Gastrocnemius medialis (tissue), 4 donors: Measurements from ENCODE around the gene ILRUN. TPM values are rescaled to one million over a fixed set of nuclear protein-coding genes. Genes with fewer than 3 reads are reported as not detected.
"Not testable (repeated sequence)": the region's sequence is repeated elsewhere in the genome, so short reads cannot be mapped to it uniquely, and the experiment has no call there.

Experiments
- ATAC-seq, 2 donors: fragments of 150-250 bp; one replicate each; pipeline ENCODE4 v1.9.1; 2016
- DNase-seq, 2 donors: peaks; one replicate each; pipeline ENCODE4 v3.0.0-alpha.2; 2019
- H3K27ac ChIP-seq, 4 donors: fragments of 200-600 bp; sonication (generic); 1 replicate in 1 of 4; 2 replicates in 3 of 4; pipeline ENCODE4 v1.5.1; 2016 to 2018; ENCODE audit warnings: mild to moderate bottlenecking in 2 of 4, moderate library complexity in 1 of 4
- H3K27me3 ChIP-seq, 3 donors: fragments of 200-600 bp; sonication (generic) in 2 of 3; 1 replicate in 1 of 3; 2 replicates in 2 of 3; pipeline versions ENCODE4 v1.5.1 to v1.6.0; 2016 to 2019; ENCODE audit warnings: mild to moderate bottlenecking in 1 of 3, moderate library complexity in 1 of 3
- H3K36me3 ChIP-seq, 2 donors: fragments of 200-600 bp; sonication (generic) in 1 of 2; one replicate each; pipeline ENCODE4 v1.5.1; 2017 to 2018
- H3K4me1 ChIP-seq, 2 donors: fragments of 200-600 bp; sonication (generic) in 1 of 2; one replicate each; pipeline ENCODE4 v1.5.1; 2016 to 2017; ENCODE audit warnings: mild to moderate bottlenecking in 2 of 2
- H3K4me3 ChIP-seq, 4 donors: fragments of 200-600 bp; sonication (generic) in 3 of 4; 1 replicate in 1 of 4; 2 replicates in 3 of 4; pipeline ENCODE4 v1.5.1; 2016 to 2019; ENCODE audit warnings: mild to moderate bottlenecking in 2 of 4
- H3K9me3 ChIP-seq, 3 donors: fragments of 200-600 bp; sonication (generic) in 2 of 3; 1 replicate in 1 of 3; 2 replicates in 2 of 3; pipeline ENCODE4 v1.5.1; 2016 to 2019
- CTCF ChIP-seq, 5 experiments: fragments of 450-650 bp in 3 of 5; fragments of 200-600 bp in 2 of 5; sonication (generic) in 2 of 5; IDR thresholded peaks in 4 of 5; conservative IDR thresholded peaks in 1 of 5; 1 replicate in 4 of 5; 2 replicates in 1 of 5; pipeline ENCODE4 v1.5.1; 2016 to 2019; ENCODE audit warnings: antibody characterized with exemption in 5 of 5, mild to moderate bottlenecking in 3 of 5, moderate library complexity in 3 of 5
- POLR2A ChIP-seq, 2 donors: fragments of 450-650 bp; IDR thresholded peaks; one replicate each; pipeline ENCODE4 v1.6.1; 2017; ENCODE audit warnings: antibody characterized with exemption in 2 of 2, mild to moderate bottlenecking in 2 of 2, moderate library complexity in 2 of 2
- in situ Hi-C, 4 donors: fragments of 200-750 bp; cut with MboI; loops; one replicate each; pipeline versions ENCODE4 v1.15.0 to v1.8.0; 2017; ENCODE audit warnings: low sequenced_read_pairs in 4 of 4
- intact Hi-C: fragments of 100-400 bp; cut with DNase I; formaldehyde crosslinking; loops from one replicate; pipeline ENCODE4 v1.15.1; 2023; ENCODE audit warnings: low total_unique reads
- total RNA-seq, 4 donors: library from RNA; depleted of rRNA; stranded (reverse); fragments of >200 nt; gene quantifications; one replicate each; pipeline versions ENCODE4 v1.1.0 to v1.2.3, GENCODE V29; 2016

ILRUN gene
- total RNA-seq, 4 donors from 2014 or later: 136 to 252 (median 169) TPM

- intact Hi-C loops: no loop called here
- TF ChIP-seq CTCF (IDR thresholded peaks at IDR 0.05 in 4 of 5, conservative IDR thresholded peaks at IDR 0.05 in 1 of 5) (no peak), POLR2A (IDR thresholded peaks at IDR 0.05) (no peak)
- DNase-seq: no peak
- Histone ChIP-seq H3K36me3 (no peaks in the 10 kb centered on the region), H3K27me3 (no peaks in the 10 kb centered on the region), H3K9me3 (no peaks in the 10 kb centered on the region), H3K4me3 (no peak overlapping the region), H3K4me1 (no peaks in the 10 kb centered on the region), H3K27ac (no peak overlapping the region)
- no peak for ATAC-seq
- in situ Hi-C loops: no loop called here
Measured at GRCh38 chr6:34722451-34722850, 25.9 kb upstream of the ILRUN start.

- in situ Hi-C loops, intact Hi-C loops: not testable (repeated sequence)
Measured at GRCh38 chr6:34720160-34720559, 23.6 kb upstream of the ILRUN start.

GRCh38 chr6:34719646-34720045, 23.1 kb upstream of the ILRUN start:
- H3K27me3 ChIP-seq, in situ Hi-C loops, DNase-seq, H3K9me3 ChIP-seq, H3K36me3 ChIP-seq, H3K4me1 ChIP-seq, H3K4me3 ChIP-seq, H3K27ac ChIP-seq, intact Hi-C loops, ATAC-seq: not testable (repeated sequence)

More at GRCh38 chr6:34720160-34720559, 23.6 kb upstream of the ILRUN start:
- not testable (repeated sequence) for H3K27ac ChIP-seq, DNase-seq, ATAC-seq, H3K4me1 ChIP-seq, H3K36me3 ChIP-seq, H3K9me3 ChIP-seq, H3K4me3 ChIP-seq, H3K27me3 ChIP-seq

- H3K27me3 ChIP-seq: no peaks in the 10 kb centered on the region
- H3K9me3 ChIP-seq: no peaks in the 10 kb centered on the region
- intact Hi-C loops: no loop called here
- no peak for ATAC-seq
- H3K27ac ChIP-seq: no peak overlapping the region
- no peak for DNase-seq
- no peaks in the 10 kb centered on the region for H3K4me1 ChIP-seq
- no peak overlapping the region for H3K4me3 ChIP-seq
- in situ Hi-C loops: no loop called here
- no peaks in the 10 kb centered on the region for H3K36me3 ChIP-seq
- TF ChIP-seq POLR2A (IDR thresholded peaks at IDR 0.05): no peak
- no peak for TF ChIP-seq CTCF (IDR thresholded peaks at IDR 0.05 in 4 of 5, conservative IDR thresholded peaks at IDR 0.05 in 1 of 5)
Measured at GRCh38 chr6:34718976-34719375, 22.4 kb upstream of the ILRUN start.

GRCh38 chr6:34717466-34717865, 20.9 kb upstream of the ILRUN start:
- DNase-seq (no peak), ATAC-seq (no peak)
- H3K27me3 ChIP-seq: no peaks in the 10 kb centered on the region
- no peaks in the 10 kb centered on the region for H3K4me1 ChIP-seq
- H3K9me3 ChIP-seq: no peaks in the 10 kb centered on the region
- intact Hi-C loops: no loop called here
- in situ Hi-C loops: no loop called here
- no peaks in the 10 kb centered on the region for H3K36me3 ChIP-seq
- no peak overlapping the region for H3K4me3 ChIP-seq
- no peak overlapping the region for H3K27ac ChIP-seq
- TF ChIP-seq POLR2A (IDR thresholded peaks at IDR 0.05) (no peak), CTCF (IDR thresholded peaks at IDR 0.05 in 4 of 5, conservative IDR thresholded peaks at IDR 0.05 in 1 of 5) (no peak)

GRCh38 chr6:34714663-34715062, 18.1 kb upstream of the ILRUN start:
- H3K27me3 ChIP-seq: no peaks in the 10 kb centered on the region
- TF ChIP-seq POLR2A (IDR thresholded peaks at IDR 0.05): no peak
- no peak for TF ChIP-seq CTCF (IDR thresholded peaks at IDR 0.05 in 4 of 5, conservative IDR thresholded peaks at IDR 0.05 in 1 of 5)
- DNase-seq: no peak
- no peak overlapping the region for H3K27ac ChIP-seq
- no peaks in the 10 kb centered on the region for H3K36me3 ChIP-seq
- no peaks in the 10 kb centered on the region for H3K9me3 ChIP-seq
- H3K4me1 ChIP-seq: no peaks in the 10 kb centered on the region
- in situ Hi-C loops (no loop called here), intact Hi-C loops (no loop called here)
- ATAC-seq: no peak
- no peak overlapping the region for H3K4me3 ChIP-seq

GRCh38 chr6:34712881-34713280, 16.3 kb upstream of the ILRUN start:
- DNase-seq, H3K9me3 ChIP-seq, intact Hi-C loops, H3K36me3 ChIP-seq, in situ Hi-C loops, H3K27me3 ChIP-seq, H3K4me1 ChIP-seq, ATAC-seq, H3K4me3 ChIP-seq, H3K27ac ChIP-seq: not testable (repeated sequence)
